Stimulated activated CD8-positive, alpha-beta memory T cell treated with anti-CD3 and anti-CD28 coated beads, Interleukin-7, amount 100 ng/mL, for 24 hours (primary cell): Measurements from ENCODE around the gene C16orf78.

Experiments
- DNase-seq: peaks from one replicate; pipeline ENCODE4 v3.0.0-alpha.2; 2020; ENCODE audit warnings: low read depth

C16orf78 gene

GRCh38 chr16:49431591-49432290 is 58.1 kb downstream of the C16orf78 start:
- no peak for DNase-seq

GRCh38 chr16:49434733-49435132 is 61.1 kb downstream of the C16orf78 start:
- DNase-seq, result no peak

GRCh38 chr16:49436181-49436580 is 62.6 kb downstream of the C16orf78 start:
- no peak for DNase-seq

- DNase-seq, result no peak
Measured at GRCh38 chr16:49437344-49437743, 63.7 kb downstream of the C16orf78 start.

- DNase-seq, result no peak
Measured at GRCh38 chr16:49439050-49439449, 65.4 kb downstream of the C16orf78 start.

- DNase-seq, result no peak
Measured at GRCh38 chr16:49439676-49440075, 66.1 kb downstream of the C16orf78 start.

- DNase-seq, result no peak
Measured at GRCh38 chr16:49440156-49441065, 66.8 kb downstream of the C16orf78 start.

GRCh38 chr16:49441366-49441780 is 67.8 kb downstream of the C16orf78 start:
- no peak for DNase-seq

GRCh38 chr16:49442805-49443204 is 69.2 kb downstream of the C16orf78 start:
- DNase-seq, result no peak

GRCh38 chr16:49443576-49443975 is 70.0 kb downstream of the C16orf78 start:
- no peak for DNase-seq

- DNase-seq, result no peak
Measured at GRCh38 chr16:49446805-49447204, 73.2 kb downstream of the C16orf78 start.
